DMS53 treated with DMSO at 0.1 percent for 48 hours (cell line): ENCODE measurements around the gene MTLN.
"Not testable (repeated sequence)": the region's sequence is repeated elsewhere in the genome, so short reads cannot be mapped to it uniquely, and the experiment has no call there.

Experiments
- DNase-seq: peaks from one replicate; lab custom pipeline; 2025; ENCODE audit not compliant: unreplicated experiment; lab: John Stamatoyannopoulos, UW

Gene MTLN, protein sequence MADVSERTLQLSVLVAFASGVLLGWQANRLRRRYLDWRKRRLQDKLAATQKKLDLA

DNA sequence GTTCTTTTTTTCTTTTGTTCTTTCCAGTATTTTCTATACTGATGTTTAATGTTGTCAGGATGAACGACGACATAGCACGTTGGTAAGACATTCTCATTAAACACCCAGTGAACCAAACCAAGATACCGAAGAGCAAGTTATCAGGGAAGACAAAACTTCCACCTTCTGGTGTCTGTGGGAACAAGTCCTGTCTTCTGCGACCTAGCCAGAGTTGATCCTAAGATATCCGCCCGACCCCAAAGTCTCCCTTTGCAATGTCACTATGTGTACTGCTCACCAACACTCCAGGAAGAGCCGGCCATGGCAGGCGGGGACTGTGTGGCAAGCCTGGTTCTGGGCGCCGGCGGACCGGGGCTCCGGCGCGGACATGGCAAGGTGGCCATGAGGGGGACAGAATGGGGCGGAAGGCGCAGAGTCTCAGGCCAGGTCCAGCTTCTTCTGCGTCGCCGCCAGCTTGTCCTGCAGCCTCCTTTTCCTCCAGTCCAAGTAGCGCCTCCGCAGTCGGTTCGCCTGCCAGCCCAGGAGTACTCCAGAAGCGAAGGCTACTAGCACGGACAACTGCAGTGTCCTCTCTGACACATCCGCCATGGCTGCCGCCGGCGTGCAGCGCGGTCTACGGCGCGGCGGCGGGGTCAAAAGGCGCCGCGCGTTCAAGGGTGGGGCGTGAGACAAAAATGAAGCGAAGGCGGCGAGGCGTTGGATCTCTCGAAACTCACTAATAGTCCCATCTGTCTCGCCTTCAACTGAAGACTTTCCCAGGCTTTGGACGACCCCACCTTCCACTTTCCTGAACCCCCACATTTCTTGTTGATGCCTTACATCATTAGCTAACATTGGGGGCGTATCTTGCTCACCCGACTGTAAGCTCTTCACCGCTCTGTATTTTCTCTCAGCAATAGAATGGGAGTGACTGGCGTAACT lies at the start of gene MTLN:
TSS of gene MTLN (minus strand) at position 610 of the 921 bp plus-strand sequence. CDS start at position 588, 22 bp downstream.
- DNase-seq = peak; percentile 74

DNA sequence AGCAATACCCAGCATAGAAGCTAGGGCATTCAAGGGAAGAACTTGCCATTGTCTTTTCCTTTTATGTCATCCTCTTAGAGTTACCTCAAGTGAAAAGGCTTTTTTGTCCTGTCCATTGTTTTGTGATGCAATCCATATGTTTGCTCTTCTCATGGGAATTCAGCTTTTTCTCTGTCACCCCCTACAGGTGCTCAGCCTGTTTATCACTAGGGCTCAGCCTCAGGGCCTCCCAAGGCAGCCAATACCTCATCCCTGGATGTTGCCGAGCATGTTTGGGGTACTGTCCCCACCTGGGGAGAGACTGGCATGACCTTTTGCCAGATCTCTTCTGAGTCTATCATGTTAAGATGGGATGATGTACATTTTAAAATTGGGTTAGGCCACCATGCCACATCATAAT lies 49.6 kb upstream of the MTLN start:
- not testable (repeated sequence) for DNase-seq

DNA sequence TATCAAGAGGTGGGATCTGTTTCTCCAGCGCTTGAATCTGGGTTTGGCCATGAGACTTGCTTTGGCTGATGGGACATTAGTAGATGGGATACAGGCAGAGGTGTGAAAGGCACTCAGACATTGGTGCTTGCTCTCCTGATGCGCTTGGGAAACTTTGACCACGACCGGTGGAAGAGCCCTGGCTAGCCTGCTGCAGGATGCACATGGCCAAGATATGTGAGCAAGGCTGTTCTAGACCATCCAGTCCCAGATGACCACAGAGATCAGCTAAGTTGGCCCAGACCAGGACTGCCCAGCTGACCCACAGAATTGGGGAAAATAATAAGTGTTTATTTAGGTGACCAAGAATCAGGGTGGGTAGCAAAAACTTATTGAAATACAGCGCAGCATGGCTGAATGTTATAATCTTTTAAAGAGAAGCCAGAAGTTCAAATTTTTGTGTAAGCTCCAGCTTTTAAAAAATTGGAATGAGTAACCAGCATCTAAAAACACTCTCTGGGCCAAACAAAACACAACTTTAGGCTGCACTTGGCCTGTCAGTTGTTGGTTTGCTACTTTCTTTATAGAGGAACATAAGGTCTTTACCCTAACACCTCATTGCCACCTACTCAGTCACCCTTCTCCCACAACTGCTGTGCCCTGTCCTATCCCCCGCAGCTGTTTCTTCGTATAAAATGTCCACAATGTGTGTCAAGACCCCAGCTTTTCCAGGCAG lies 35.9 kb upstream of the MTLN start:
- DNase-seq = not testable (repeated sequence)

DNA sequence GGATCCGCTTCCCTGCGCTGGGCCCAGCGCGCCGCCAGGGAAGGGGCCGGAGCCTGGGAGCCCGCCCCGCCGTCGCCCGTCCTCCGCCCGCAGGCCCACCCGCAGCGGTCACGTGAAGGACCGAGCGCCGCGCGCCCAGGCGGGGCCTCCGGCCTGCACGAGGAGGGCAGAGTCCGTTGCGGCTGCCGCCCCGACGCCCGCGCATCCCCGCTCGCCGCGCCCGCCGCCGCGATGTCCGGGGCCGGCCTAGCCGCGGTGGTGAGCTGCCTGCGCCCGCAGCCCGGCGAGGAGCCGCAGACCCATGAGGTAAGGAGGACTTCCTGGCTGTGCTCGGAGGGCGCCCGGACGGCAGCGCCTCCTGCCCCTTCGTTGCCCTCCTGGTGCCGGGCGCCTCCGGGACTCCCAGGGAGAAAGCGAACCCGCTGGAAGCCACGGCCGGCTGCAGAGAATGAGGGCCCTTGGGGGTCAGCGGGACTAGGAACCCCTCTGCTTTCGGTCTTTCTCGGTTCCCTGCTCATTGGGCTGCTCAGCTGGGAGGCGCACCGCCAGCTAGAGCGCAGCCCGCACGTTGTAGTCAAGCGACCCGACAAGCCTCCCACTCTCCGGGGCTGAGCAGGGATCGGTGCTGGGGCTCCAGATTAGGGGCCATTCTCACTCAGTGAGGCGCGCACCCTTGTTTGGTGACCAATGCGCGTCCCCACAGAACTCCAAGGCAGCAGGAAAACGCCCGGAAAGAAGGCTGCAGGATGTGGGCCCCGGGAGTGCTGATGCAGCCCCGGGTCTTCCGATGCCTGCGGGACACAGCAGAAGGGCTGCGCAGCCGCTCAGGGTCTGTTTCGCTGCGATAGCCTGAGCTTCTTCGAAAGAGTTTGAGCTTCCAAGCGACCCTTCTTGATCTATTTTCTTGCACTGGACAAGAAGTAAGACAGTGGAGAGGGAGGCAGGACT lies 33.4 kb upstream of the MTLN start:
- DNase-seq = not testable (repeated sequence)

DNA sequence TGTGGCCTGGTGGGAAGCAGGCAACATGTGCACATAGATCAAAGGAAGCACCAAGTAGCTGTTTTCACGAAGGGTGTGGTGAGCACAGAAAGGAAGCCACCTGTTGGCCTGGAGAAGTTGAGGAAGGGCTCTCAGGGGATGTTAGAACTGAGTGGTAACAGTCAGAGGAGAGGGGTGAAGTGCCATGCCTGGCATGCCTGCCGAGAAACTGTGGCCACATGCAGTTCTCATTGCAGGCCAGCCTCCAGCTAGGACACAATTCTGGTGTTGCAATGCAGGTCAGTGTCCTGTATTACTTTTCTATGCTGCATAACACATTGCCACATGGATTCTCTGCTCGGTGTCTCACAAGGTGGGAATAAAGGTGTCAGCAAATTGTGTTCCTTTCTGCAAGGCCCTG lies 30.9 kb upstream of the MTLN start:
- not testable (repeated sequence) for DNase-seq

DNA sequence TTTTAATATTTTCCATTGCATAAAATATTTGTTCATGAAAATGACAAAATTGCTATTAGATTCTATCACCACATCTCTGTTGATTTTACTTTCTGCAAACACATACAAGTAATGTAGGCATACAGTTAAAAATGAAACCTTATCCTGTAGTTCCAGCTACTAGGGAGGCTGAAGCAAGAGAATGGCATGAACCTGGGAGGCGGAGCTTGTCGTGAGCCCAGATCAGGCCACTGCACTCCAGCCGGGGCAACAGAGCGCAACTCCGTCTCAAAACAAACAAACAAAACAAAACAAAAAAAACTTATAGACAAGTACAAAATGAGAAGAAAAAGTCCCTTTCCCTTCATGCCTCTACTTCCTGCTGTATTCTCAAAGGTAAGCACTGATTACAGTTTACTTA lies 22.2 kb upstream of the MTLN start:
- not testable (repeated sequence) for DNase-seq

DNA sequence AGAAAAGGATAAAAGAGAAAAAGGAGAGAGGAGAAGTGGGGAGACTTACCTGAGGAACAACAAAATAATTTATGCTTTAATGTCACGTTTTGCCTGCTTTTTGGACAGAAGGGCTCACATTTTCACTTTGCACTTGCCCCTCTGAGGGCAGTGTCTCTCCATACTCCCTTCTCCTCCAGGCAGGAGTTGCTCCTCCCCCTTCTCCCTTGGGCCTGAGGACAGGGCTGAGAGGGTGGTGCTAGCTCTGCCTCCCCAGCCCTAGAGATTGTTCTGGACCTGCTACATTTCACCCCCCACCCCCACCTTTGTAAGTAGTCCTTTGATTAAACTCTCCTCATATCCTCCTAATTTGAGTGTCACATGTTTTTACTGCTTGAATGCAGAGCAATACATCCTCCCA lies 17.5 kb upstream of the MTLN start:
- DNase-seq = not testable (repeated sequence)

DNA sequence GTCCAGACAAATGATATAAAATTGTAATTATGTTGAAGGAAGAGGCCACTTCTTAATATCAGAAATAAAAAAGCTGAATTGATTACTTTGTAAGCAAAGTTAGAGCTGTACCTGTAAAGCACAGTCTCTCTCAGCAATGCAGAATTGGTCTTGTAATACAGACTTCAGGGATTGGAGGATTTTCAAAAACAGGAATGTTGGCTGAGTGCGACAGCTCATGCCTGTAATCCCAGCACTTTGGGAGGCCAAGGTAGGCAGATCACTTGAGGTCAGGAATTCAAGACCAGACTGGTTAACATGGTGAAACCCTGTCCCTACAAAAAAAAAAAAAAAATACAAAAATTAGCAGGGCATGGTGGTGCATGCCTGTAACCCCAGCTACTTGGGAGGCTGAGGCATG lies 10.3 kb upstream of the MTLN start:
- not testable (repeated sequence) for DNase-seq

DNA sequence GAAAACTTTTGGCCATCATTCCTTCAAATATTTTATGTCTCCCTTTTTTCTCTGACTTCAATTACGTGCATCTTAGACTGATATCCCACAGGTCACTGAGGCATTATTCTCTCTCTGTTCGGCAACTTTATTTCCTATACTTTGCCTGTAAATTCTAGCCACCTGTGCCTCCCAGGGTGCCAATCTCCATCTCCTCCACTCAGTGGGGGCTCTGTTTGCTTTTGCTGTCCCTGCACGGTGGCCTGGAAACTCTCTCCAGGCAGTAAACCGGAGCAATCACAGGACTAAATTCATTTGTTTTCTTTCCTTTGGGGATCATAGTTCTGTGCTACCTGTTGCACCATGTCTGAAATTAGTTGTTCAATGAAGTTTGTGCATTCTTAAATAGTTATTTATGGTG lies 9.6 kb upstream of the MTLN start:
- DNase-seq = no peak

DNA sequence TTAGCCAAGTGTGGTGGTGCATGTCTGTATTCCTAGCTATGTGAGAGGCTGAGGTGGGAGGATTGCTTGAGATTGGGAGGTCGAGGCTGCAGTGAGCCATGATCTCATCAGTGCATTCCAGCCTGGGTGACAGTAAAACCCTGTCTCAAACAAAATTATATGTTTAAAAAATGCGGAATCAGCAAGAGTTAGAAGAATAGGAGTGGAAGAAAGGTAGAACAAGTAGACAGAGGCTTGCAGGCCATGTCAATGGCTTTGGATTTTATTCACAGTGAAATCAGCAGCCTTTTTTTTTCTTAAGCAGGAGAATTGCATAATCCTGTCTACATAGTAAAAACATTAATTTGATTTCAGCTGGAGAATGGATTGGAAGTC lies 7.8 kb upstream of the MTLN start:
- no peak for DNase-seq

DNA sequence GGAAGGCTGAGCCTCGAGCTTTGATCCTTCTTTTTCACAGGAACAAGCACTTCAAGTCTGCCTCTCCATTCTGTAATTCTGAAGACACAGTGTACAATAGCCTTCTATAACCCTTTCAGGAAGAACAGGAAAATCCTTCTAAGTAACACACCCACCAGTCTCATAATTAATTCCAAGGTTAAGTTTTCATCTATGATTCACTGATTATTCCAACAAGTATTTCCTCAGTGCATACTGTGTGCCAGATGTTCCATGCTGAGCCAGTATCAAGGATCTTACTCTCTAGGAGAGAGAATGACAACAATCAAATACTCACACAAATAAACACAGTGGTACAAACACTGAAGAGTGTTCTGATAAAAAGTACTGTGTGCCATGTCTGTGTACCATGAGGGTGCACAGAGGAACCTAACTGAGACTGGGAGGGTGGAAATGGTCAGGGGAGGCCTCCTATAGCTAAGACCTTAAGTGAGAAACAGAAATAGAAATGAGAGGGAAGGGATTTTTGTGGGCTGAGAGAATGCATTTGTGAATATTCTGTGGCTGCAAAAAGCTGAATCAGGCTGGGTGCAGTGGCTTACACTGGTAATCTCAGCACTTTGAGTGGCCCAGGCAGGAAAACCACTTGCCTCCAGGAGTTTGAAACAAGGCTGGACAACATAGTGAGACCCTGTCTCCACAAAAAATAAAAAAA lies 7.3 kb upstream of the MTLN start:
- DNase-seq = no peak

DNA sequence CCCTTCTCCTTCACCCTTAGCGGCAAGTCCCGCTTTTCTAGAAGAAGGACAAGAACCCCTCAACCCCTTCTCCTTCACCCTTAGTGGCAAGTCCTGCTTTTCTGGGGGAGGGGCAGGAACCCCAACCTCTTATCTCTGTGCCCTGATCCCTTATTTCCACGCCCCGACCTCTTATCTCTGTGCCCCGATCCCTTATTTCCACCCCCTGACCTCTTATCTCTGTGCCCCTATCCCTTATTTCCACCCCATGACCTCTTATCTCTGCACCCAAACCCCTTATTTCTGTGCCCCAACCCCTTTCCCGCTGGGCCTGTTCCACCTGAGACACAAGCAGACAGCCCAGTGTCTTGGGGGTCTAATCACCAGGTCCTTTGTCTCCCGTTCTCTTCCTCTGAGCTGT lies 6.5 kb upstream of the MTLN start:
- not testable (repeated sequence) for DNase-seq

DNA sequence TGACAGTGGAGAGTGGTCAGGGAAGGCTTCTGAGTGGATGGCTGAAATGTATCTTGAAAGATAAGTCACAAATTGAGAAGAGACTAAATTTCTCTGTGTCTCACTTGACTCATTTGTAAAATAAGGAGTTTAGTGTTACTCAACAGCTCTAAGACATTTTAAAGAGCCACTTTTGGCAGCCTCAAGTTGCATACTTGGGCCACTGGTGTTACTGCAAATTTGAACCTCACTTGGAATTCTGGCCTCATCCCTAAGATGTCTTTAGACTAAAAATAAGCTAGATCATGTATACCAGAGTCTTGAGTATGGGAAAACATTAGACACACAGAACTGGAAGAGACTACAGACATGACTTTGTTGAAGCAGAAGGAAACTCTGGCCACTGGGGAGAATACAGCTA lies 4.5 kb upstream of the MTLN start:
- DNase-seq = no peak

DNA sequence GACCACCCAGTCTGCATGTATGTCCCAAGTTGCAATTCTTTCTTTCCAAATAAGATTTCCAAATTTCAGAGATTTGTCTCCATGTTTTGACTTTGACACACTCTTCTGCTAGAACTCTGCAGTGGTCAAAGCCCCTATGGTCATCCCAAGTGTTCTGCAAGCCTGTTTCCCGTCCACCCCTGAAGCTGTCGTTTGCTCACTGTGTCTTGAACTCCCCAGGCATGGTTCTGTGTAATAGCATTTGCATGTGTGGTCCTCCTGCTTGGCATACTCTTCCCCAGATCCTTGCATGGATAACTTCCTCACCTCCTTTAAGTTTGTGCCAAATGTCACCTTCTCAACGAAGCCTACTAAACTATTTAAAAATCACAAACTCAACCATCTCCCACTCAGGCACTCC lies 3.9 kb upstream of the MTLN start:
- DNase-seq = no peak

DNA sequence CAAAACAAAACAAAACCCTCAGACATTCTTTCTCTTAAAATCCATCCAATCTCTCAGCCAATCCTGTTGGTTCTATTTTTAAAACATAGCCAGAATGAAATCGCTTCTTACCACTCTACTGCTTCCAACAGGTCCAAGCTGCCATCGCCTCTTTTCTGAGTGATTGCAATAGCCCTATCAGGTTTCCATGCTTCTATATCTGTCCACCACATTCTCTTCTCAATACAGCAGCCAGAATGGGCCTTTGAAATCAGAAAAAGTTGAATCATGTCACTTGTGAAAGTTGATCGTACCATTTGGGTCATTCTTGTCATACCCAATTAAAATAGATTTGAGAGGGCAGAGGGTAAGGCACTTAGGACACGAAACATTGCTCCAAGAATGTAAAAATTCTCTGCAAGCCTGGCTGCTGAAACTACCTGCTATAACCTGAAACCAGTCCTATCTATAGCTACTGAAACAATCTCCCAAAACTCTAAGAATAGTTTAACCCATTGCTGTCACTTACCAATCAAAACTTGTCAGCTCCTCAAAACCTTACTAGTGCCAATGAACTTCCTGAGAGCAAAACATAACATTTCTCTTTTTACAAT lies 3.3 kb upstream of the MTLN start:
- DNase-seq = no peak

DNA sequence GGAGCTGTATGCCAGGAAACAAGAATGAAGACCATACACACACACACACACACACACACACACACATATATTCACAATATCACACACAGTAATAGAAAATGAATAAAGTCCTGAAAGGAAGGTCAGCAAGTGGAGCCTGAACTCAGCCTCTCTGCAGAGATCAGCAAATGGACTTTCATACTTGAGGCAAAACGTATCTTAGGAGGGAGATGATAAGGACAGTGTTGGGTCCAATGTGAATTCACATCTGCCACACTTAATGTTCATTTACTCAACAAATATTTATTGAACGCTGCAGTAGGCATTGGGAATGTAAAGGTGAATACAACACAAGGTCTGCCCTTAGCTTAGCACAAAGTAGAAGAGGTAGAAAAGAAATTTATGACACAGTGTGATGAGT lies 2.7 kb upstream of the MTLN start:
- no peak for DNase-seq

DNA sequence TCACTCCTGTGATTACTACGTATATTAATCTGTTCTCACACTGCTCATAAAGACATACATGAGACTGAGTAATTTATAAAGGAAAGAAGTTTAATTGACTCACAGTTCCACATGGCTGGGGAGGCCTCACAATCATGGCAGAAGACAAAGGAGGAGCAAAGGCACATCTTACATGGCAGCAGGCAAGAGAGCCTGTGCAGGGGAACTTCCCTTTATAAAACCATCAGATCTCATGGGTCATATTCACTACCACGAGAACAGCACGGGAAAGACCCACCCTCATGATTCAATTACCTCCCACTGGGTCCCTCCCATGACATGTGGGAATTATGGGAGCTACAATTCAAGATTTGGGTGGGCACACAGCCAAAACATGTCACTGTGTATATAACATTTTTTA lies 1.2 kb upstream of the MTLN start:
- not testable (repeated sequence) for DNase-seq

DNA sequence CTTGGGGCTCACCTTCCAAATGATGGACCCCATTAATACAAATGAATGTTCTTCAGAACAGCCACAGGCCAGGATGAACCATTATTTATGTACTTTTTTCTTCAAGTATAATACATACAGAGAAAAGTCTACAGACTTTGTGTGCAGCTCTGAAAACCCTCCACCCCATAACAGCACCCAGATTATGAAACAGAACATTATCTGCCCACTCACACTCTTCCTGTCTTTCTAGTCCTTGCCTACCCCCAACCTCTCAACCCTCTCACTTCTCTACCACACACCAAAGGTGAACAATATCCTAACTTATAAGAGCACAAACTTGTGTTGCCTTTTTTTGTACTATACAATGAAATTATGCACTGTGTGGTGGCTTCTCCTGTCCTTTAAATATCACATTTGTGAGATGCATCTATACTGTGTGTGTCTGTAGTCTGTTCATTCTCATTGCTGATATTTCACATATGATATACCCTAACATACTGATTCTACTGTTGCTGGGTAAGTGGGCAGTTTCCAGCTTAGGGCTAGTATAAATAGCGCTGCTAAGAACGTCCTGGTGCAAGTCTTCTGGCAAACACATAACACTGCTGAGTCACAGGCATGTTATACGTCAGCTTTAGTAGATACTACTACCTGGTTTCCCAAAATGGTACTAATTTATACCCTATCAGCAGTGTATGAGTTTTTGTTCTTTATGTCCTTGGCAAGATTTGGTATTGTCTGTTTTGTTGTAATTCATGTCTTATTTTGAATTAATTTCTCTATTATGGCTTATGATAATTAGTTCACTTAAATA lies 6.5 kb downstream of the MTLN start:
- peak; percentile 43 for DNase-seq
